Natural killer cell (primary cell): ENCODE data around the gene IRF4. TPM values are rescaled to one million over a fixed set of nuclear protein-coding genes. Genes with fewer than 3 reads are reported as not detected.
"Not testable (repeated sequence)": the region's sequence is repeated elsewhere in the genome, so short reads cannot be mapped to it uniquely, and the experiment has no call there.

Experiments
- ATAC-seq, 3 donors: fragments of 150-1000 bp in 2 of 3; fragments of 200-7000 bp in 1 of 3; cut with Tn5 transposase; 1 replicate in 1 of 3; 2 replicates in 2 of 3; pipeline ENCODE4 v1.10.0; 2021; ENCODE audit warnings: mild to moderate bottlenecking in 2 of 3, moderate library complexity in 2 of 3
- DNase-seq, 2 donors: peaks; one replicate each; pipeline versions ENCODE4 v3.0.0 to v3.0.0-alpha.2; 2013 to 2021; ENCODE audit warnings: mixed read lengths in 1 of 2
- H3K27ac ChIP-seq: one replicate; pipeline ENCODE4 v1.5.1; 2013; ENCODE audit warnings: mild to moderate bottlenecking, low read length
- H3K27me3 ChIP-seq: one replicate; pipeline ENCODE4 v1.6.1; 2013; ENCODE audit warnings: low read length; ENCODE audit not compliant: control insufficient read depth, insufficient read depth
- H3K36me3 ChIP-seq: one replicate; pipeline ENCODE4 v1.6.1; 2013; ENCODE audit warnings: low read length; ENCODE audit not compliant: control insufficient read depth, insufficient read depth
- H3K4me1 ChIP-seq: one replicate; pipeline ENCODE4 v1.6.1; 2013; ENCODE audit warnings: low read length; ENCODE audit not compliant: control insufficient read depth, insufficient read depth
- H3K4me3 ChIP-seq: one replicate; pipeline ENCODE4 v1.5.1; 2013; ENCODE audit warnings: low read length
- H3K9me3 ChIP-seq: one replicate; pipeline ENCODE4 v1.6.1; 2013; ENCODE audit warnings: low read length; ENCODE audit not compliant: control insufficient read depth, insufficient read depth
- H3K27ac Mint-ChIP-seq, 2 donors: one replicate each; pipeline ENCODE4 v1.8.0; 2022; ENCODE audit warnings: mild to moderate bottlenecking in 2 of 2, mixed read lengths in 2 of 2, moderate library complexity in 1 of 2
- H3K27me3 Mint-ChIP-seq, 2 donors: one replicate each; pipeline ENCODE4 v1.8.0; 2022; ENCODE audit warnings: low read depth in 2 of 2, mixed read lengths in 2 of 2
- H3K36me3 Mint-ChIP-seq: one replicate; pipeline ENCODE4 v1.8.0; 2022; ENCODE audit warnings: mixed read lengths
- H3K4me1 Mint-ChIP-seq, 2 donors: one replicate each; pipeline ENCODE4 v1.8.0; 2022; ENCODE audit warnings: mixed read lengths in 2 of 2
- H3K4me3 Mint-ChIP-seq: one replicate; pipeline ENCODE4 v1.8.0; 2022; ENCODE audit warnings: mild to moderate bottlenecking, moderate library complexity, mixed read lengths
- H3K9me3 Mint-ChIP-seq, 2 donors: one replicate each; pipeline ENCODE4 v1.8.0; 2022; ENCODE audit warnings: mixed read lengths in 2 of 2
- WGBS: methylation state at CpG from one replicate; pipeline ENCODE4 v1.1.7; 2013; ENCODE audit warnings: missing lambda C conversion rate; ENCODE audit not compliant: insufficient coverage; 5-methylcytosine and 5-hydroxymethylcytosine counted together
- intact Hi-C: fragments of 100-400 bp; cut with micrococcal nuclease; formaldehyde crosslinking; loops from one replicate; pipeline ENCODE4 v1.14.2; 2022
- total RNA-seq, 4 donors: library from RNA; stranded (reverse); fragments of 120-200 nt in 1 of 4; gene quantifications; one replicate each; pipeline versions ENCODE4 v1.2.3 to v1.2.4, GENCODE V29; 2013 to 2022
- TF ChIP-seq, protein P1 (sequence below): fragments of 200-600 bp; IDR thresholded peaks from one replicate; pipeline ENCODE4 v1.8.0; 2022; ENCODE audit warnings: antibody characterized with exemption

IRF4 gene
- total RNA-seq, 3 donors from 2014 or later (not counting 1 experiment from before 2014, with no cell fraction given), result 3.5 to 37.5 (median 3.5) TPM

DNA sequence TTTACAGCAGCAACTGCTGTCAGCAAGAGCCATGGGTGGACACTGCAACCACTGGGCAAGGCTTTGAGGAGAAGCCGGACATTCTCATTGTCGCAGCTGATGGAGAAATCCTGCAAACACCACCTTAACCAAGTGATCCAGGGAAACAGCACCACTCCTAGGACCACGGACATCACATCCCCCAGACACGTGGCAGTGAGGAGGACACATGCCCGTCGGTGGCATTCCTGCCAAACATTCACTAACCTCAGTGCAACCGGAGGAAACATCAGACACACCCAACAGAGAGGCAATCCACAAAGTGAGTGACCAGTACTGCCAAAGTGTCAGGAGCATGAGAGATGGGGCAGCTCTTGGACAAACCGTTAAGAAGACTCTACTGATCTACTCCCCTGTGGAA is 16.6 kb upstream of the IRF4 start:
- Mint-ChIP-seq H3K27ac (no peak overlapping the region), H3K27me3 (peaks cover 24 to 26% of the 10 kb centered on the region in 2 donors), H3K9me3 (peaks cover 0 to 4% of the 10 kb centered on the region in 2 donors), H3K36me3 (no peaks in the 10 kb centered on the region), H3K4me3 (no peak overlapping the region), H3K4me1 (peaks cover 21 to 33% of the 10 kb centered on the region in 2 donors)
- ATAC-seq, result no peak
- no peak for DNase-seq
- TF ChIP-seq, protein P1, sequence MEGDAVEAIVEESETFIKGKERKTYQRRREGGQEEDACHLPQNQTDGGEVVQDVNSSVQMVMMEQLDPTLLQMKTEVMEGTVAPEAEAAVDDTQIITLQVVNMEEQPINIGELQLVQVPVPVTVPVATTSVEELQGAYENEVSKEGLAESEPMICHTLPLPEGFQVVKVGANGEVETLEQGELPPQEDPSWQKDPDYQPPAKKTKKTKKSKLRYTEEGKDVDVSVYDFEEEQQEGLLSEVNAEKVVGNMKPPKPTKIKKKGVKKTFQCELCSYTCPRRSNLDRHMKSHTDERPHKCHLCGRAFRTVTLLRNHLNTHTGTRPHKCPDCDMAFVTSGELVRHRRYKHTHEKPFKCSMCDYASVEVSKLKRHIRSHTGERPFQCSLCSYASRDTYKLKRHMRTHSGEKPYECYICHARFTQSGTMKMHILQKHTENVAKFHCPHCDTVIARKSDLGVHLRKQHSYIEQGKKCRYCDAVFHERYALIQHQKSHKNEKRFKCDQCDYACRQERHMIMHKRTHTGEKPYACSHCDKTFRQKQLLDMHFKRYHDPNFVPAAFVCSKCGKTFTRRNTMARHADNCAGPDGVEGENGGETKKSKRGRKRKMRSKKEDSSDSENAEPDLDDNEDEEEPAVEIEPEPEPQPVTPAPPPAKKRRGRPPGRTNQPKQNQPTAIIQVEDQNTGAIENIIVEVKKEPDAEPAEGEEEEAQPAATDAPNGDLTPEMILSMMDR, result no peak
- H3K27me3 ChIP-seq, result no peaks in the 10 kb centered on the region
- no peak overlapping the region for H3K4me3 ChIP-seq
- no peaks in the 10 kb centered on the region for H3K36me3 ChIP-seq
- H3K27ac ChIP-seq, result no peak overlapping the region
- peaks cover 27% of the 10 kb centered on the region for H3K4me1 ChIP-seq
- peaks cover 7% of the 10 kb centered on the region for H3K9me3 ChIP-seq
- intact Hi-C loops, result no loop called here
- 91% methylated on average over 8 of the region's 8 CpGs for WGBS

DNA sequence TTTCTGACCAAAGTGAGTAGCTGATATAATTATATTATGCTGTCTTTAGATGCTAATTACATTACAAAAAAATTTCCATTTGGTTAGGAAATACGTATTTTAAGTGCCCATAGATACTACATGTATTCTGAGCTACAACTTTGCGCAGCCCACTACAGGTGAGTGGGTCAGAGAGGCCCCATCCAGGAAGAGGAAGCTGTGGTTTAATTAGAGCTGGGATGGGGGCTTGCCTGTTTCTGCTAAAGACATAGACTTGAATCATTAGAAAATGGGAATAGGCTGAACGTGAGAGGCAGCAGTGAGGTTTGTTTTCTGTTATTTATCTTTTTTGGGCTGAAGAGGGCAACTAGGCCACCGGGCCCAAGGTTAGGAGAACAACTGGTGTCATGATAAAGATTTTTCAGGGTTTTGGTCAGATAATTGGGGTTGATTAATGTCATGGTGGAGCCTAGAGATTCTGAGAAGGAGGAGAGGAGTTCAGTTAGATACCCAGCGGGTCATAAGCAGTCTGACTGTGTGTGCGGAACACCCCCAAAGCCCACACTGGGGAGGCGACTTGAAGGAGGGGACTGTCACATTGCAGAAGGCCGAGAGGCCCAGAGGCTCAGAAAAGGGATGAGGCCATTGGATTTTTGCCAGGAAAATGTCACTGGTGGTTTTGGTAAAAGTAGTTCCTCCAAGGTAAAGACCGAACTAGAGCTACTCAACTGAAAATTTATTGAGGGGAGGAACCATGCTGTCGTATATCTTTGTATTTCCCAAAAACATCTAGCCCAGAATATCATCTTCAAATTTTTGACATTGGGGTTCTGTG is 14.5 kb upstream of the IRF4 start:
- TF ChIP-seq, protein P1, result no peak
- Mint-ChIP-seq H3K27ac (no peak overlapping the region), H3K27me3 (peaks cover 27 to 40% of the 10 kb centered on the region in 2 donors), H3K4me1 (peaks cover 29 to 35% of the 10 kb centered on the region in 2 donors), H3K4me3 (no peak overlapping the region), H3K9me3 (no peaks in the 10 kb centered on the region), H3K36me3 (no peaks in the 10 kb centered on the region)
- 69% methylated on average over 10 of the region's 10 CpGs for WGBS
- intact Hi-C loops, result no loop called here
- H3K36me3 ChIP-seq, result no peaks in the 10 kb centered on the region
- H3K9me3 ChIP-seq, result no peaks in the 10 kb centered on the region
- no peak for ATAC-seq
- no peak for DNase-seq
- no peak overlapping the region for H3K27ac ChIP-seq
- no peaks in the 10 kb centered on the region for H3K27me3 ChIP-seq
- H3K4me3 ChIP-seq, result no peak overlapping the region
- H3K4me1 ChIP-seq, result peaks cover 28% of the 10 kb centered on the region

- H3K27me3 ChIP-seq, intact Hi-C loops, H3K36me3 ChIP-seq, H3K36me3 Mint-ChIP-seq, ATAC-seq, H3K27ac Mint-ChIP-seq, H3K9me3 ChIP-seq, H3K9me3 Mint-ChIP-seq, H3K4me3 ChIP-seq, DNase-seq, H3K27ac ChIP-seq, H3K4me3 Mint-ChIP-seq: not testable (repeated sequence)
- peaks cover 23% of the 10 kb centered on the region for H3K4me1 ChIP-seq
- peaks cover 28 to 31% of the 10 kb centered on the region in 2 donors for H3K4me1 Mint-ChIP-seq
- H3K27me3 Mint-ChIP-seq, result peaks cover 26 to 40% of the 10 kb centered on the region in 2 donors
- 86% methylated on average over 13 of the region's 13 CpGs for WGBS
Measured at GRCh38 chr6:377641-378020, 13.9 kb upstream of the IRF4 start.

DNA sequence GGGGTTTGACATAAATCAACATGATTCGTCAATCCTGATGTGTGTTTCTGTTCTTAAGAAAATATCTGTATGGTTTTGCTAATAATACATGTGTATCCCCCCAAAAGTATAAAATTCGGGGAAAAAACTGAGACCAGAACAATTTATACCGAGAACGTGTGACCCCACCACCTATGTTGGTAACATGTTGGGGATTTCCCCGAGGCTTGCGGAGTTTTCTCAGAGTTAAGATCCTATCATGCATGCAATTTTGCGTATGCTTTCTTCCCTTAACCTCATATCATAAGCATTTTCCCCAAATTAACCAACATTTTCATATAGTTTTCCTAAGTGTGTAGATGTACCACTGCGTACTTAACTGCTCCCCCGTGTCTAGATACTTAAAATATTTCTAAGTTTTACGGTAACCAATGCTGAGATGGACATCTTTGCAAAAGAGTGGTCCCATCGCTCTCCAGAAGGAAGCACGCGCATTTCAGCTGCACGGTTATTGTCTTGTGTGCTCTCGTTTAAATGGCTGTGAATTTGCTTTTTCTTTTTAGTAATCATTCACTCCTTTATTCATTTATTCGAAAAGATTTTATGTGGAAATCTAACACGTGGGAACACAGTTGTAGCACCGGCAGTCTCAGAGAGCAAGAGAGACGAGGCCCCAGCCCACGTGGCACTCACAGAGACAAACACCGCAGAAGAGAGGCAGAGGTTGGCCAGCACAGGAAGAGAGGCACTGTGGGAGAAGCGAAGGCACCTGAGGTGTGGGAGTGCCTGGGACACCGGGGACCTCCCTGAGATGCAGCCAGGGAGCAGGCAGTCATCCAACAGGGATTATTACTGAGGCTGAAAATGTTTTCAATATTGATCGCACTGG is 13.2 kb upstream of the IRF4 start:
- peaks cover 16% of the 10 kb centered on the region for H3K4me1 ChIP-seq
- WGBS, result 80% methylated on average over 24 of the region's 24 CpGs
- no peaks in the 10 kb centered on the region for H3K27me3 ChIP-seq
- H3K27me3 Mint-ChIP-seq, result peaks cover 23 to 40% of the 10 kb centered on the region in 2 donors
- H3K4me3 Mint-ChIP-seq, result no peak overlapping the region
- no peak overlapping the region for H3K4me3 ChIP-seq
- no peak overlapping the region for H3K27ac Mint-ChIP-seq
- no peak overlapping the region for H3K27ac ChIP-seq
- H3K4me1 Mint-ChIP-seq, result peaks cover 25 to 27% of the 10 kb centered on the region in 2 donors
- no peak for ATAC-seq
- H3K36me3 ChIP-seq, result no peaks in the 10 kb centered on the region
- DNase-seq, result no peak
- no peaks in the 10 kb centered on the region for H3K9me3 Mint-ChIP-seq
- no peaks in the 10 kb centered on the region for H3K36me3 Mint-ChIP-seq
- no peaks in the 10 kb centered on the region for H3K9me3 ChIP-seq
- TF ChIP-seq, protein P1, result no peak
- intact Hi-C loops, result no loop called here
